Mesothelial cell of epicardium (in vitro differentiated cells): ENCODE data around the gene ACKR4. TPM values are rescaled to one million over a fixed set of nuclear protein-coding genes. Genes with fewer than 3 reads are reported as not detected.

ENCODE experiments used
- DNase-seq, 2 experiments: peaks; one replicate each; pipeline ENCODE4 v3.0.0; 2021; ENCODE audit warnings: low spot score in 2 of 2; ENCODE audit not compliant: unreplicated experiment in 2 of 2
- H3K27ac Mint-ChIP-seq: 2 replicates; pipeline ENCODE4 v1.8.0; 2021; ENCODE audit warnings: mixed read lengths
- H3K27me3 Mint-ChIP-seq: 2 replicates; pipeline ENCODE4 v1.8.0; 2021; ENCODE audit warnings: low read depth, mixed read lengths
- H3K36me3 Mint-ChIP-seq: 2 replicates; pipeline ENCODE4 v1.8.0; 2021; ENCODE audit warnings: mixed read lengths
- H3K4me1 Mint-ChIP-seq: 2 replicates; pipeline ENCODE4 v1.8.0; 2021; ENCODE audit warnings: mixed read lengths
- H3K4me3 Mint-ChIP-seq: 2 replicates; pipeline ENCODE4 v1.8.0; 2021; ENCODE audit warnings: mild to moderate bottlenecking, moderate library complexity, mixed read lengths
- H3K9me3 Mint-ChIP-seq: 2 replicates; pipeline ENCODE4 v1.8.0; 2021; ENCODE audit warnings: mixed read lengths
- total RNA-seq: library from RNA; stranded (reverse); gene quantifications from 3 replicates; pipeline ENCODE4 v1.2.1, GENCODE V29; 2021
- TF ChIP-seq, protein P1 (sequence below): fragments of 200-600 bp; sonication (generic); IDR thresholded peaks from one replicate; pipeline ENCODE4 v1.5.0; 2021; ENCODE audit warnings: antibody characterized with exemption; ENCODE audit not compliant: unreplicated experiment

ACKR4 gene
- total RNA-seq, 1 donor from 2014 or later = 0.13 TPM

DNA sequence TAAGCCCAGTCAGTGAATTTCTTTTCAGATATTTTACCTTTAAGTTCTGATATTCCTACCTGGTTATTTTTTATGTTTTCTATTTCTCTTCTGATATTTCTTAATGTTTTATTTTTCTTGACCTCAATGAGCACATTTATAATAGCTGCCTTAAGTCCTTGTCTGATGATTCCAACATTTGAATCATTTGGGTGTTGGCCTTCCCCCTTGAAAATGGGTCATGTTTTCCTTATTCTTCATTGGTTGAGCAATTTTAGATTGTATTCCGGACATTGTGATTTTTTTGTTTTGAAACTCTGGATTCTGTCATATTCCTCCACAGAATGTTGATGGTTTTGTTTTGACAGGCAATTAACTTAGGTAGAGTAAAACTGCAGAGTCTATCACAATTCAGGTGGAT lies 9.7 kb upstream of the ACKR4 start:
- TF ChIP-seq, protein P1, sequence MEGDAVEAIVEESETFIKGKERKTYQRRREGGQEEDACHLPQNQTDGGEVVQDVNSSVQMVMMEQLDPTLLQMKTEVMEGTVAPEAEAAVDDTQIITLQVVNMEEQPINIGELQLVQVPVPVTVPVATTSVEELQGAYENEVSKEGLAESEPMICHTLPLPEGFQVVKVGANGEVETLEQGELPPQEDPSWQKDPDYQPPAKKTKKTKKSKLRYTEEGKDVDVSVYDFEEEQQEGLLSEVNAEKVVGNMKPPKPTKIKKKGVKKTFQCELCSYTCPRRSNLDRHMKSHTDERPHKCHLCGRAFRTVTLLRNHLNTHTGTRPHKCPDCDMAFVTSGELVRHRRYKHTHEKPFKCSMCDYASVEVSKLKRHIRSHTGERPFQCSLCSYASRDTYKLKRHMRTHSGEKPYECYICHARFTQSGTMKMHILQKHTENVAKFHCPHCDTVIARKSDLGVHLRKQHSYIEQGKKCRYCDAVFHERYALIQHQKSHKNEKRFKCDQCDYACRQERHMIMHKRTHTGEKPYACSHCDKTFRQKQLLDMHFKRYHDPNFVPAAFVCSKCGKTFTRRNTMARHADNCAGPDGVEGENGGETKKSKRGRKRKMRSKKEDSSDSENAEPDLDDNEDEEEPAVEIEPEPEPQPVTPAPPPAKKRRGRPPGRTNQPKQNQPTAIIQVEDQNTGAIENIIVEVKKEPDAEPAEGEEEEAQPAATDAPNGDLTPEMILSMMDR = no peak
- H3K27ac Mint-ChIP-seq = no peak overlapping the region
- no peaks in the 10 kb centered on the region for H3K4me1 Mint-ChIP-seq
- no peak overlapping the region for H3K4me3 Mint-ChIP-seq
- H3K27me3 Mint-ChIP-seq = no peaks in the 10 kb centered on the region
- peaks cover 16% of the 10 kb centered on the region for H3K36me3 Mint-ChIP-seq
- no peak for DNase-seq
- H3K9me3 Mint-ChIP-seq = peaks cover 13% of the 10 kb centered on the region

DNA sequence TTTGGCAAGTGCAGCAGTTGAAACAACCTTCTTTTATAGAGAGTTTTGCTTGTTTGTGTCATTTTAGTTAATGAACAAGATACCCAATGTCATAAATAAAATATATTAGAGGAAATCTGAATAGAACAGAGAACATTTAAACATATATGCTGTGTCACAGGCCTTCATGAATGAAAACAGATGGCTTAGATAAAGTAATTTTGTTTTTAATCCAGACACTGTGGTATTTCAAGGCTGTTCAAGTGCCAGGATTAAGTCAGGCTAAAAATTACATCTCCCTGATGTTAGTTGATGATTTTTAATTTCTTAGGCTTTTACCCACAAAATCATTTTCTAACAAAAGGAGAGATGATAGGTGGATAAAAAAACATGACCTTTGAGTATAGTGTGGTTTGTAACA lies 4.9 kb upstream of the ACKR4 start:
- Mint-ChIP-seq H3K4me3 (no peak overlapping the region), H3K27me3 (no peaks in the 10 kb centered on the region), H3K4me1 (peaks cover 13% of the 10 kb centered on the region), H3K27ac (no peak overlapping the region), H3K9me3 (peaks cover 7% of the 10 kb centered on the region), H3K36me3 (peaks cover 19% of the 10 kb centered on the region)
- DNase-seq = no peak
- TF ChIP-seq, protein P1 = no peak

DNA sequence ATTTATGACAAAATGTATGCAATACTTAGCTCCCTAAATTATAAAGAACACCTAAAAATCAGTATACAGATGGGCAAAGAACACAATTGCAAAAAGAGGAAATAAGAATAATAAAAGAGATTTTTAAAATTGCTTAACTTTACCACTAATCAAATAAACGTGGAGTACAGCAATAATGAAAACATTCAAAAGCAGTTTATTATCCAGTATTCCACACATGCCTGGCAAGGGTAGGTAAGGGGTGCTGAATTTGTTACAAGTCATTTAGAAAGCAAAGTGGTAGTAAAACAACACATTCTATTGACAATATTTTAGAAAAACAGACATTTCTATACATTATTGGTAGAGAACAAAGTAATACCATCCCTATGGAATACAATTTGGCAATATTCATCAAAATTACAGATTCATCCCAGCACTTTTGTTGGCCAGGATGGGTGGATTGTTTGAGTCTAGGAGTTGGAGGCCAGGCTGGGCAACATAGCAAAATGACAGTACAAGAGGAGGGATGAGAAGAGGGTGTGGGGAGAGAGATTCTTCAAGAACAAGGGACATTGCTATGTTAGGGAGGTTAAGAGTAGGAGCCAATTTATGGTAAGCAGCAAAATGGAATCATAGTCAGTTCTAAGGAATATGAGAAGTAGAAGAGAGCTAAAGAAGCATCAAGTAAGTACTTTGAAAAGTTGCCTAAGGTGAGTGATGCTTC lies 3.7 kb upstream of the ACKR4 start:
- TF ChIP-seq, protein P1 = no peak
- H3K36me3 Mint-ChIP-seq = peaks cover 16% of the 10 kb centered on the region
- H3K4me3 Mint-ChIP-seq = no peak overlapping the region
- H3K9me3 Mint-ChIP-seq = peaks cover 4% of the 10 kb centered on the region
- H3K27ac Mint-ChIP-seq = no peak overlapping the region
- no peak for DNase-seq
- no peaks in the 10 kb centered on the region for H3K27me3 Mint-ChIP-seq
- H3K4me1 Mint-ChIP-seq = peaks cover 13% of the 10 kb centered on the region

DNA sequence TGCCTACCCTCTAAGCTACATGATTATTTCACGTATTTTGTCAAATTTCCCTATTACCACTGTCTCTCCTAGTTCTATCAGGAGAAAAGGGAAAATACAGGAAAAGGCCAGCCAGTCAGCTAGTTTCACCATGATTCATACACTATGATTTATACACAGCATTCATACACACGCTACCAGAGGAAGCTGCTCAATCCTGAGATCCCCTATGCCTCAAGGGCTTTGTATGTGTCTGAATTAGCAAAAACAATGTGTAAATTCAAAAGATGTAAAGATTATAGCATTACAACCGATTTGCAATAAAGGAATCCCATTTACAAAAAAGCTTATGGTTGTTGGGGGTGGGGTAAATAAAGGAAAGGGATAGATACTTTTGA lies 3.1 kb upstream of the ACKR4 start:
- Mint-ChIP-seq H3K9me3 (peaks cover 4% of the 10 kb centered on the region), H3K27ac (no peak overlapping the region), H3K27me3 (no peaks in the 10 kb centered on the region), H3K36me3 (peaks cover 20% of the 10 kb centered on the region), H3K4me1 (peaks cover 13% of the 10 kb centered on the region), H3K4me3 (no peak overlapping the region)
- no peak for DNase-seq
- TF ChIP-seq, protein P1 = no peak

DNA sequence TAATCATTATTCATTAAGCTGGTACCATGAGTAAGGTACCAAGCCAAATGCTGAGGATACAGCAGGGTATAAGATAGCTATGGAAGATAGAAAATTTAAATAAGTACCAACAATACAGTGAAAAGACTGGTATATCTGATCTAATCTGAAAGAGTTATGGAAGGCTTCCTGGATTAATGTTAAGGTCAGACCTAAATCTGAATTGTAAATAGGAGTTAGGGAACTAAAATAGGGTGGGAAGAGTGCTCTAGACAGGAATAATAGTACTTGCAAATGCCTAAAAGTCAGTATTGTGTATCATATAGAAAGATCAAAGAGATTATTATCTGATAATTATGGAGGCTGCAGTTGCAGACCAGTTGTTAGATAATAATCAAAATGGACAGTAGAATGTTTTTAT lies 2.6 kb upstream of the ACKR4 start:
- peaks cover 13% of the 10 kb centered on the region for H3K4me1 Mint-ChIP-seq

More for the DNA sequence above, 2.6 kb upstream of the ACKR4 start:
- TF ChIP-seq, protein P1 = no peak
- peaks cover 17% of the 10 kb centered on the region for H3K36me3 Mint-ChIP-seq
- H3K4me3 Mint-ChIP-seq = no peak overlapping the region
- no peak overlapping the region for H3K27ac Mint-ChIP-seq
- H3K27me3 Mint-ChIP-seq = no peaks in the 10 kb centered on the region
- peaks cover 4% of the 10 kb centered on the region for H3K9me3 Mint-ChIP-seq
- no peak for DNase-seq
